K562 (cell line): ENCODE data around the gene DIP2C. TPM values are rescaled to one million over a fixed set of nuclear protein-coding genes. Genes with fewer than 3 reads are reported as not detected.

ENCODE experiments used
- ATAC-seq: fragments of 200-7000 bp; cut with Tn5 transposase; 3 replicates; pipeline ENCODE4 v1.9.1; 2020; ENCODE audit warnings: moderate library complexity
- BruUV-seq: library from RNA; stranded (reverse); fragments of 400-500 nt; replicated peaks from 2 replicates; lab custom pipeline; 2021; lab: Mats Ljungman, UMichigan
- CTCF ChIA-PET: fragments of 300-600 bp; formaldehyde crosslinking; extraction: SDS; loops from one replicate; lab custom pipeline; 2021; ENCODE audit warnings: low intra/inter-chr PET ratio; lab: Yijun Ruan, JAX
- POLR2A ChIA-PET: fragments of 300-600, 350-650 bp; sonication (Branson Sonifier 250); formaldehyde crosslinking; extraction: SDS; loops from one replicate; lab custom pipeline; 2021; ENCODE audit warnings: antibody characterized with exemption, inconsistent platforms; lab: Yijun Ruan, JAX
- DNase-seq, 4 experiments: peaks; one replicate each; pipeline versions ENCODE4 v3.0.0 to v3.0.0-alpha.2; 2011 to 2018; ENCODE audit warnings: low spot score in 3 of 4, mixed read lengths in 3 of 4; ENCODE audit errors: extremely low read depth in 1 of 4
- FAIRE-seq: peaks from 2 replicates; lab custom pipeline; 2011; peaks lifted over from hg19 to GRCh38; lab: Jason Lieb, UNC
- H2AFZ ChIP-seq: 2 replicates; pipeline ENCODE4 v1.6.0; 2011; ENCODE audit warnings: low read depth, low read length, control low read depth, inconsistent platforms
- H3K27ac ChIP-seq: fragments of 200-600 bp; 3 replicates; pipeline ENCODE4 v1.8.0; 2011; ENCODE audit warnings: low read depth, mild to moderate bottlenecking, control low read depth, inconsistent platforms, low read length, moderate library complexity, mixed read lengths; ENCODE audit errors: extremely low read depth
- H3K27me3 ChIP-seq, 2 experiments: fragments of 300-600 bp in 1 of 2; 2 replicates in 1 of 2; 3 replicates in 1 of 2; pipeline versions ENCODE4 v1.6.0 to v1.8.0; 2011; ENCODE audit warnings: inconsistent platforms in 2 of 2, low read length in 2 of 2, mild to moderate bottlenecking in 1 of 2, mixed read lengths in 1 of 2, moderate library complexity in 1 of 2; ENCODE audit not compliant: control insufficient read depth in 2 of 2, insufficient read depth in 2 of 2
- H3K36me3 ChIP-seq: fragments of 300-600 bp; 3 replicates; pipeline ENCODE4 v1.8.0; 2011; ENCODE audit warnings: mild to moderate bottlenecking, low read length, inconsistent platforms; ENCODE audit not compliant: control insufficient read depth, insufficient read depth
- H3K4me1 ChIP-seq, 2 experiments: fragments of 200-600 bp in 1 of 2; replicated peaks in 1 of 2; 2 replicates in 1 of 2; 3 replicates in 1 of 2; pipeline versions ENCODE4 v1.5.1 to v1.8.0; 2011; ENCODE audit warnings: inconsistent platforms in 2 of 2, low read length in 2 of 2, mild to moderate bottlenecking in 1 of 2, mixed read lengths in 1 of 2, moderate library complexity in 1 of 2; ENCODE audit not compliant: control insufficient read depth in 2 of 2, insufficient read depth in 2 of 2
- H3K4me2 ChIP-seq: 2 replicates; pipeline ENCODE4 v1.6.1; 2011; ENCODE audit warnings: low read length, control low read depth, inconsistent platforms, mixed read lengths; ENCODE audit not compliant: insufficient read depth
- H3K4me3 ChIP-seq: fragments of 200-600 bp; sonication (generic), shearing (Covaris generic); 2 replicates; pipeline ENCODE4 v1.5.1; 2016; ENCODE audit warnings: control low read depth, inconsistent platforms
- H3K79me2 ChIP-seq: fragments of 200-600 bp; 3 replicates; pipeline ENCODE4 v1.8.0; 2011; ENCODE audit warnings: low read length, inconsistent platforms; ENCODE audit not compliant: control insufficient read depth, insufficient read depth
- H3K9ac ChIP-seq, 2 experiments: 2 replicates each; pipeline versions ENCODE4 v1.6.0 to v1.6.1; 2011; ENCODE audit warnings: low read depth in 2 of 2, low read length in 2 of 2, control low read depth in 1 of 2, inconsistent platforms in 1 of 2, mild to moderate bottlenecking in 1 of 2, mixed read lengths in 1 of 2; ENCODE audit not compliant: insufficient read depth in 1 of 2
- H3K9me1 ChIP-seq: one replicate; pipeline ENCODE4 v1.6.0; 2011; ENCODE audit warnings: inconsistent platforms, mild to moderate bottlenecking, low read length, moderate library complexity; ENCODE audit not compliant: control insufficient read depth, insufficient read depth
- H3K9me3 ChIP-seq: replicated peaks from 2 replicates; pipeline ENCODE4 v1.5.1; 2011; ENCODE audit warnings: low read depth, low read length, inconsistent platforms; ENCODE audit not compliant: control insufficient read depth, insufficient read depth
- H4K20me1 ChIP-seq: replicated peaks from 2 replicates; pipeline ENCODE4 v1.6.1; 2011; ENCODE audit warnings: low read length, inconsistent platforms, mixed read lengths; ENCODE audit not compliant: control insufficient read depth, insufficient read depth
- ARHGAP35 ChIP-seq: fragments of 450-650 bp; IDR thresholded peaks from 2 replicates; pipeline ENCODE4 v1.6.1; 2018; ENCODE audit not compliant: partially characterized antibody
- CBX2 ChIP-seq: fragments of 200-600 bp; sonication (generic); IDR thresholded peaks from one replicate; pipeline ENCODE4 v1.6.1; 2012; ENCODE audit warnings: mild to moderate bottlenecking, low read length, inconsistent platforms; ENCODE audit not compliant: insufficient read depth, poor library complexity, severe bottlenecking
- HMG20A ChIP-seq: fragments of 450-650 bp; formaldehyde crosslinking; conservative IDR thresholded peaks from 2 replicates; pipeline ENCODE4 v1.4.0; 2020; ENCODE audit warnings: mild to moderate bottlenecking, mixed read lengths
- LARP7 ChIP-seq: fragments of 450-650 bp; IDR thresholded peaks from 2 replicates; pipeline ENCODE4 v1.6.1; 2016
- PRDM10 ChIP-seq: fragments of 450-650 bp; IDR thresholded peaks from 2 replicates; pipeline ENCODE4 v1.6.1; 2018; ENCODE audit not compliant: partially characterized antibody
- RFX1 ChIP-seq: fragments of 450-650 bp; IDR thresholded peaks from 2 replicates; pipeline ENCODE4 v1.6.1; 2016; ENCODE audit warnings: mild to moderate bottlenecking, moderate library complexity
- SRSF3 ChIP-seq: fragments of 200-400 bp; formaldehyde crosslinking; IDR thresholded peaks from 2 replicates; pipeline ENCODE4 v1.6.1; 2016; ENCODE audit warnings: mild to moderate bottlenecking, low read length, moderate library complexity; ENCODE audit not compliant: insufficient read depth
- ZBTB11 ChIP-seq, 3 experiments: fragments of 200-800 bp in 1 of 3; fragments of 250-450 bp in 1 of 3; fragments of 450-650 bp in 1 of 3; sonication (Bioruptor Pico) in 1 of 3; sonication (Bioruptor generic) in 1 of 3; formaldehyde crosslinking in 1 of 3; IDR thresholded peaks; 2 replicates each; pipeline versions ENCODE4 v1.6.1 to v1.8.0; 2016 to 2022; ENCODE audit warnings: mild to moderate bottlenecking in 2 of 3, missing genetic modification characterization in 2 of 3, missing compliant biosample characterization in 1 of 3, moderate library complexity in 1 of 3
- ZNF124 ChIP-seq: sonication (generic); formaldehyde crosslinking; IDR thresholded peaks from 2 replicates; pipeline ENCODE4 v1.8.1; 2022; ENCODE audit warnings: missing genetic modification reagents
- WGBS: fragments of 100-300 bp; shearing (Covaris generic); methylation state at CpG from one replicate; pipeline ENCODE4 v1.1.6; 2016; ENCODE audit warnings: low coverage, mixed read lengths; ENCODE audit not compliant: insufficient coverage; ENCODE audit errors: missing lambda C conversion rate; 5-methylcytosine and 5-hydroxymethylcytosine counted together
- in situ Hi-C: fragments of 300-500 bp; cut with MboI; formaldehyde crosslinking; loops from 4 replicates; pipeline ENCODE4 v1.15.0; 2018; ENCODE audit warnings: inconsistent platforms, mixed read lengths
- intact Hi-C: fragments of 100-400 bp; cut with micrococcal nuclease; formaldehyde crosslinking; loops from 2 replicates; pipeline ENCODE4 v1.14.2; 2022
- polyA plus RNA-seq, 8 experiments: library from polyadenylated mRNA; depleted of rRNA in 4 of 8; stranded (reverse) in 5 of 8; unstranded in 3 of 8; fragments of >200 nt; fragmentation: Nextera tagmentation in 2 of 8; fragmentation: Illumina TruSeq in 1 of 8; extraction: Ambion mirVana in 2 of 8; extraction: Trizol in 1 of 8; gene quantifications; 2 replicates each; pipeline versions ENCODE4 v1.2.1 to v1.2.3, GENCODE V29; 2011 to 2014; ENCODE audit warnings: inconsistent platforms in 1 of 8, missing spikeins in 1 of 8
- total RNA-seq, 7 experiments: library from RNA; depleted of rRNA in 6 of 7; stranded (reverse); fragments of >200 nt in 6 of 7; fragmentation: Illumina TruSeq in 2 of 7; extraction: Trizol in 2 of 7; gene quantifications; 2 replicates each; pipeline versions ENCODE4 v1.2.1 to v1.2.3, GENCODE V29; 2011 to 2021; ENCODE audit warnings: low replicate concordance in 1 of 7
- TF ChIP-seq, protein P1 (sequence below), 2 experiments: IDR thresholded peaks; 2 replicates each; pipeline ENCODE4 v1.6.1; 2011; ENCODE audit warnings: borderline replicate concordance in 1 of 2, control low read depth in 1 of 2, low read depth in 1 of 2, low read length in 1 of 2, mild to moderate bottlenecking in 1 of 2, mixed read lengths in 1 of 2, moderate library complexity in 1 of 2; ENCODE audit not compliant: insufficient read depth in 1 of 2, insufficient read length in 1 of 2, poor library complexity in 1 of 2, severe bottlenecking in 1 of 2; ENCODE audit errors: extremely low read depth in 1 of 2

DIP2C gene
- total and polyA plus RNA-seq, 9 of the 15 experiments (the other 6 are each of a cell fraction or from before 2014, with no cell fraction given) = 0.01 TPM; not detected in 8

- CTCF ChIA-PET = no interaction called here
- intact Hi-C loops = no loop called here
Measured at GRCh38 chr10:497289-497688, 192.2 kb downstream of the DIP2C start.

More at GRCh38 chr10:497289-497688, 192.2 kb downstream of the DIP2C start:
- no peak overlapping the region for H3K4me3 ChIP-seq
- no TSS peak for BruUV-seq
- FAIRE-seq (no peak), DNase-seq (no peak), ATAC-seq (no peak)
- peaks cover 18 to 46% of the 10 kb centered on the region in 2 experiments; a peak in 4 of 5 replicates for H3K27me3 ChIP-seq
- no peaks in the 10 kb centered on the region for H3K79me2 ChIP-seq
- in situ Hi-C loops = no loop called here
- H3K9ac ChIP-seq = no peak overlapping the region
- H3K9me1 ChIP-seq = no peaks in the 10 kb centered on the region
- no peak for TF ChIP-seq ZNF124 (CRISPR knock-in tag)
- no peak for TF ChIP-seq CBX2
- TF ChIP-seq ZBTB11 (CRISPR knock-in tag; IDR thresholded peaks at IDR 0.05) = no peak
- TF ChIP-seq RFX1 = no peak
- TF ChIP-seq PRDM10 = no peak
- TF ChIP-seq, protein P1, sequence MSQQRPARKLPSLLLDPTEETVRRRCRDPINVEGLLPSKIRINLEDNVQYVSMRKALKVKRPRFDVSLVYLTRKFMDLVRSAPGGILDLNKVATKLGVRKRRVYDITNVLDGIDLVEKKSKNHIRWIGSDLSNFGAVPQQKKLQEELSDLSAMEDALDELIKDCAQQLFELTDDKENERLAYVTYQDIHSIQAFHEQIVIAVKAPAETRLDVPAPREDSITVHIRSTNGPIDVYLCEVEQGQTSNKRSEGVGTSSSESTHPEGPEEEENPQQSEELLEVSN (IDR thresholded peaks at IDR 0.05; ENCODE audit: borderline replicate concordance in 1 of 2, extremely low read depth in 1 of 2, insufficient read depth in 1 of 2, insufficient read length in 1 of 2, low read depth in 1 of 2, low read length in 1 of 2, poor library complexity in 1 of 2, severe bottlenecking in 1 of 2) = no peak
- no peak for TF ChIP-seq HMG20A (CRISPR knock-in tag)
- no peak for TF ChIP-seq LARP7
- TF ChIP-seq SRSF3 = no peak
- TF ChIP-seq ARHGAP35 = no peak
- H3K9me3 ChIP-seq = no peaks in the 10 kb centered on the region
- no peak overlapping the region for H3K27ac ChIP-seq
- no peaks in the 10 kb centered on the region; the same call in 1 of the 2 replicates for H4K20me1 ChIP-seq
- H3K4me1 ChIP-seq = no peaks in the 10 kb centered on the region
- POLR2A ChIA-PET = no interaction called here
- 1% methylated on average over 10 of the region's 10 CpGs for WGBS
- H3K36me3 ChIP-seq = no peaks in the 10 kb centered on the region
- no peak overlapping the region for H2AFZ ChIP-seq
- no peak overlapping the region for H3K4me2 ChIP-seq
